ENCODE results near the gene GALNT11.
A peak's percentile ranks its signal among the peaks of the same experiment; 100 is the strongest.
"Not testable (repeated sequence)": the region's sequence is repeated elsewhere in the genome, so short reads cannot be mapped to it uniquely, and the experiment has no call there.

GALNT11 gene

GRCh38 chr7:152025077-152025936 lies at the start of gene GALNT11:
Gene GALNT11 (plus strand): TSS chr7:152025674. CDS start chr7:152094228, 68,554 bp downstream.
- peak in 54 of 56 donors; percentile 20 to 88 (median 68) for DNase-seq

GRCh38 chr7:151978616-151979015 lies 46.9 kb upstream of the GALNT11 start:
- DNase-seq = no peak

- DNase-seq = no peak
Observed at GRCh38 chr7:151981223-151981622, 44.3 kb upstream of the GALNT11 start.

- DNase-seq = no peak
Observed at GRCh38 chr7:151982806-151983205, 42.7 kb upstream of the GALNT11 start.

GRCh38 chr7:151984612-151985011 lies 40.9 kb upstream of the GALNT11 start:
- no peak for DNase-seq

- DNase-seq = no peak
Observed at GRCh38 chr7:151987748-151988529, 37.5 kb upstream of the GALNT11 start.

- DNase-seq = peak in 21 of 56 donors; percentile 0 to 47 (median 12)
Observed at GRCh38 chr7:151992375-151992774, 33.1 kb upstream of the GALNT11 start.

GRCh38 chr7:151993977-151994676 lies 31.3 kb upstream of the GALNT11 start:
- peak in 44 of 56 donors; percentile 2 to 92 (median 56) for DNase-seq

GRCh38 chr7:151999424-152000090 lies 25.9 kb upstream of the GALNT11 start:
- DNase-seq = no peak

- DNase-seq = no peak
Observed at GRCh38 chr7:152000191-152000590, 25.3 kb upstream of the GALNT11 start.

GRCh38 chr7:152006336-152006735 lies 19.1 kb upstream of the GALNT11 start:
- no peak for DNase-seq

GRCh38 chr7:152011860-152012259 lies 13.6 kb upstream of the GALNT11 start:
- DNase-seq = no peak

- no peak for DNase-seq
Observed at GRCh38 chr7:152013230-152013629, 12.2 kb upstream of the GALNT11 start.

- no peak for DNase-seq
Observed at GRCh38 chr7:152013974-152014373, 11.5 kb upstream of the GALNT11 start.

- no peak for DNase-seq
Observed at GRCh38 chr7:152014722-152015121, 10.8 kb upstream of the GALNT11 start.

- DNase-seq = no peak
Observed at GRCh38 chr7:152015600-152015999, 9.9 kb upstream of the GALNT11 start.

GRCh38 chr7:152016947-152017346 lies 8.5 kb upstream of the GALNT11 start:
- no peak for DNase-seq

- not testable (repeated sequence) for DNase-seq
Observed at GRCh38 chr7:152017683-152018082, 7.8 kb upstream of the GALNT11 start.

GRCh38 chr7:152021740-152022139 lies 3.7 kb upstream of the GALNT11 start:
- DNase-seq = not testable (repeated sequence)

GRCh38 chr7:152025937-152026890 lies 740 bp downstream of the GALNT11 start:
- DNase-seq = peak in 4 of 56 donors; percentile 52 to 67 (median 56)

Measured in nucleus accumbens (tissue), 56 donors.